PC-9 (cell line): ENCODE data around the gene TMEM207. TPM values are rescaled to one million over a fixed set of nuclear protein-coding genes. Genes with fewer than 3 reads are reported as not detected.

Experiments used
- BruUV-seq: library from RNA; stranded (reverse); fragments of 400-500 nt; replicated peaks from 2 replicates; lab custom pipeline; 2021; lab: Mats Ljungman, UMichigan
- CTCF ChIA-PET: fragments of 300-600 bp; sonication (Branson Sonifier 250); formaldehyde crosslinking; loops from one replicate; lab custom pipeline; 2022; ENCODE audit warnings: antibody characterized with exemption; lab: Charles Lee
- POLR2A ChIA-PET: fragments of 300-600 bp; sonication (Branson Sonifier 250); formaldehyde crosslinking; loops from one replicate; lab custom pipeline; 2022; ENCODE audit warnings: antibody characterized with exemption; ENCODE audit not compliant: unreplicated experiment; lab: Charles Lee
- DNase-seq, 2 experiments: peaks; one replicate each; pipeline versions ENCODE4 v3.0.0 to v3.0.0-alpha.2; 2015 to 2022; ENCODE audit warnings: mixed read lengths in 1 of 2
- H2AFZ ChIP-seq: fragments of 200-600 bp; sonication (generic); 2 replicates; pipeline ENCODE4 v1.8.1; 2017; ENCODE audit warnings: antibody characterized with exemption
- H3F3A ChIP-seq: fragments of 200-600 bp; sonication (generic); 2 replicates; pipeline ENCODE4 v1.8.1; 2017; ENCODE audit warnings: antibody characterized with exemption, mild to moderate bottlenecking, low read depth; ENCODE audit not compliant: insufficient read depth
- H3K27ac ChIP-seq: fragments of 200-600 bp; sonication (generic); 2 replicates; pipeline ENCODE4 v1.6.1; 2016; ENCODE audit warnings: mixed run types
- H3K27me3 ChIP-seq: fragments of 200-600 bp; sonication (generic); 2 replicates; pipeline ENCODE4 v1.6.1; 2016; ENCODE audit warnings: low read depth, mixed run types; ENCODE audit not compliant: insufficient read depth
- H3K36me3 ChIP-seq: fragments of 200-600 bp; sonication (generic); 2 replicates; pipeline ENCODE4 v1.6.1; 2016; ENCODE audit warnings: low read depth, mixed run types
- H3K4me1 ChIP-seq: fragments of 200-600 bp; sonication (generic); replicated peaks from 2 replicates; pipeline ENCODE4 v1.6.1; 2016; ENCODE audit warnings: mixed run types; ENCODE audit not compliant: insufficient read depth
- H3K4me2 ChIP-seq: fragments of 200-600 bp; sonication (generic); 2 replicates; pipeline ENCODE4 v1.6.1; 2017; ENCODE audit warnings: mixed run types
- H3K4me3 ChIP-seq: fragments of 200-600 bp; sonication (generic); 2 replicates; pipeline ENCODE4 v1.6.1; 2016; ENCODE audit warnings: mixed run types
- H3K79me2 ChIP-seq: fragments of 200-600 bp; sonication (generic); 2 replicates; pipeline ENCODE4 v1.6.1; 2017; ENCODE audit warnings: low read depth, mixed run types
- H3K9me2 ChIP-seq: fragments of 200-600 bp; sonication (generic); 2 replicates; pipeline ENCODE4 v1.8.1; 2017; ENCODE audit warnings: mild to moderate bottlenecking; ENCODE audit not compliant: insufficient read depth
- H3K9me3 ChIP-seq: fragments of 200-600 bp; sonication (generic); 2 replicates; pipeline ENCODE4 v1.8.1; 2016; ENCODE audit warnings: low read depth; ENCODE audit not compliant: insufficient read depth
- H4K20me1 ChIP-seq: fragments of 200-600 bp; sonication (generic); 2 replicates; pipeline ENCODE4 v1.8.1; 2017; ENCODE audit not compliant: insufficient read depth
- EZH2 ChIP-seq: fragments of 200-600 bp; sonication (generic); IDR thresholded peaks from 2 replicates; pipeline ENCODE4 v1.8.0; 2017; ENCODE audit warnings: antibody characterized with exemption, low read depth
- intact Hi-C: fragments of 100-400 bp; cut with micrococcal nuclease; formaldehyde crosslinking; loops from one replicate; pipeline ENCODE4 v1.10.0; 2022; ENCODE audit not compliant: unreplicated experiment
- total RNA-seq: library from RNA; stranded (reverse); gene quantifications from 2 replicates; pipeline ENCODE4 v1.2.3, GENCODE V29; 2021
- TF ChIP-seq, protein P1 (sequence below): fragments of 200-600 bp; sonication (generic); conservative IDR thresholded peaks from 2 replicates; pipeline ENCODE4 v1.6.1; 2017; ENCODE audit warnings: mixed run types, antibody characterized with exemption, mild to moderate bottlenecking, moderate library complexity

TMEM207 gene
- total RNA-seq, 1 experiment from 2014 or later, result not detected

DNA sequence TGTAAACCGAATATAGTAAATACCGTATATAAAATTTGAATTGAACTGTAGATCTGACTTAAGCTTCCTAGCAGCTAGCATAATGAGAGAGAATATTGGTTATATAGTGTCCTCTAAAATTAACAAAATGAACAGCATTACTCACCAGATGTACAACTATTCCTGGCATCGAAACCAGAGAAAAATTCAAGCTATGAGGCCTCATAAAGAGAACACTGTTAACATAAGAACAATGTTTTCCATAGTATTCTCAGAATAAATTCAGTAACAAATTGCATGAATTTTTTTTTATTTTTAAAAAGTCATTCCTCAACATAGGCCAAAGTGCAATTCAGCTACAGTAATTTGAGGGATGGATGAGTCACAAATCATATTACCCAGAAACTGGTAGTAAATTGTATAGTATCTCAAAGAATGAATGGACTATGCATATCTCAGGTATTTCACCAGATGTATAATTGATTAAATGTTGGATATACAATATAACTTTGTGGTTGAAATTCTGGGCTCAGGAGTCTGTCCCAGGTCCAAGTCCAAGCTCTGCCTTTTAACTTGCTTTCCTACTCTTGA lies 5.0 kb downstream of the TMEM207 start:
- no TSS peak for BruUV-seq
- Histone ChIP-seq H3K4me1 (peaks cover 17% of the 10 kb centered on the region), H3K4me2 (no peak overlapping the region), H4K20me1 (no peaks in the 10 kb centered on the region), H3K4me3 (no peak overlapping the region), H3K27ac (no peak overlapping the region), H3K9me2 (no peaks in the 10 kb centered on the region), H3K9me3 (peaks cover 6% of the 10 kb centered on the region; the same call in 1 of the 2 replicates), H3K27me3 (no peaks in the 10 kb centered on the region), H3F3A (no peaks in the 10 kb centered on the region), H2AFZ (no peak overlapping the region), H3K36me3 (no peaks in the 10 kb centered on the region), H3K79me2 (no peaks in the 10 kb centered on the region)
- ChIA-PET CTCF (no interaction called here), POLR2A (interaction anchor here (0.5 to 0.6 kb wide), 2 partner anchors 122 to 391 kb away, joined by 3 read pairs; no protein-coding TSS in a partner anchor)
- TF ChIP-seq, protein P1, sequence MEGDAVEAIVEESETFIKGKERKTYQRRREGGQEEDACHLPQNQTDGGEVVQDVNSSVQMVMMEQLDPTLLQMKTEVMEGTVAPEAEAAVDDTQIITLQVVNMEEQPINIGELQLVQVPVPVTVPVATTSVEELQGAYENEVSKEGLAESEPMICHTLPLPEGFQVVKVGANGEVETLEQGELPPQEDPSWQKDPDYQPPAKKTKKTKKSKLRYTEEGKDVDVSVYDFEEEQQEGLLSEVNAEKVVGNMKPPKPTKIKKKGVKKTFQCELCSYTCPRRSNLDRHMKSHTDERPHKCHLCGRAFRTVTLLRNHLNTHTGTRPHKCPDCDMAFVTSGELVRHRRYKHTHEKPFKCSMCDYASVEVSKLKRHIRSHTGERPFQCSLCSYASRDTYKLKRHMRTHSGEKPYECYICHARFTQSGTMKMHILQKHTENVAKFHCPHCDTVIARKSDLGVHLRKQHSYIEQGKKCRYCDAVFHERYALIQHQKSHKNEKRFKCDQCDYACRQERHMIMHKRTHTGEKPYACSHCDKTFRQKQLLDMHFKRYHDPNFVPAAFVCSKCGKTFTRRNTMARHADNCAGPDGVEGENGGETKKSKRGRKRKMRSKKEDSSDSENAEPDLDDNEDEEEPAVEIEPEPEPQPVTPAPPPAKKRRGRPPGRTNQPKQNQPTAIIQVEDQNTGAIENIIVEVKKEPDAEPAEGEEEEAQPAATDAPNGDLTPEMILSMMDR, result no peak
- no peak for TF ChIP-seq EZH2
- no peak for DNase-seq
- intact Hi-C loops, result loop anchor here (5.0 to 10.0 kb wide), 4 partner anchors 217 to 610 kb away; no protein-coding TSS in a partner anchor

DNA sequence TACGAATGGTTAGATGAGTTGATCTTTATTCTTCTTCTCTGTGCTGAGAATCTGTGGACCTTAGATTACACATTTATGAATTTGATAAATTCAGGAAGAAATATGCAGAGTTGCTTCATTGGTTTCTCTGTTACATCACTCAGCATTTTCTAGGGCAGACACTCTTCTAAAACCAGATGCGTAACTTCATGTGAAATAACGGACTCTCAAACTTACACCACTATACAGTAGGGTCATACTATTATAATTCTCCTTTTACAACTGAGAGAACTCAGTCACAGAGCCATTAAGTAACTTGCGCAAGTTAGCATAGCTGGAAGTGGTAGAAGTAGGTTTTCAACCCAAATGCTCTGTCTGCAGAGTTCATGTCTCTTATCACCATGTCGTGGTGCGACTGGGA lies 5.7 kb downstream of the TMEM207 start:
- Histone ChIP-seq H3K79me2 (no peaks in the 10 kb centered on the region), H3K9me2 (no peaks in the 10 kb centered on the region), H3K4me2 (no peak overlapping the region), H2AFZ (no peak overlapping the region), H3K27ac (no peak overlapping the region), H3K27me3 (no peaks in the 10 kb centered on the region), H3K36me3 (no peaks in the 10 kb centered on the region), H3K4me3 (no peak overlapping the region), H3K9me3 (peaks cover 6% of the 10 kb centered on the region; the same call in 1 of the 2 replicates), H3K4me1 (peaks cover 17% of the 10 kb centered on the region), H3F3A (no peaks in the 10 kb centered on the region), H4K20me1 (no peaks in the 10 kb centered on the region)
- no peak for DNase-seq
- no peak for TF ChIP-seq EZH2
- TF ChIP-seq, protein P1, result no peak
- BruUV-seq, result no TSS peak
- intact Hi-C loops, result loop anchor here (5.0 to 10.0 kb wide), 4 partner anchors 217 to 611 kb away; no protein-coding TSS in a partner anchor
- ChIA-PET CTCF (no interaction called here), POLR2A (no interaction called here)

DNA sequence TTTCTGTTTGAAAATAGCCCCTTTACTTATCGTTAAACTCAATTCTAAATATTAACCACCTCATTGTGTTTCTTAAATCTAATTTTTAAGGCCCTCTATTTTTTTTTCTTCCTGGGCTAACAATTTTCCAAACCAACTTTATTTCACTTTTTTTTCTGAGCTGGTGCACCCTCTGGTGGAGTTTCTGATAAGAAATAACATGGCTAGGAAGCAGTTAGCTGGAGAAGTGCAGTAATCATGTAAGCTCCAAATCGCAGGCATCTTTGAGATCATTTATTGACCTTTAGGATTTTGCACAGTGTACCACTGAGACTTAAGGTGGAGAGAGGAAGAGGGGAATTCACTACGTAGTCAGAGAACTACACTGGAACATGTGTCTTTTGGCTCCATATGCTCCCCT lies 6.4 kb downstream of the TMEM207 start:
- intact Hi-C loops, result loop anchor here (2.0 to 10.0 kb wide), 5 partner anchors 18 to 612 kb away; no protein-coding TSS in a partner anchor

More for the DNA sequence above, 6.4 kb downstream of the TMEM207 start:
- no peaks in the 10 kb centered on the region for H4K20me1 ChIP-seq
- H3K79me2 ChIP-seq, result no peaks in the 10 kb centered on the region
- no peaks in the 10 kb centered on the region for H3K9me2 ChIP-seq
- no peak overlapping the region for H3K4me2 ChIP-seq
- no peak overlapping the region for H3K27ac ChIP-seq
- CTCF ChIA-PET, result interaction anchor here (0.6 to 0.9 kb wide), 6 partner anchors 21 to 480 kb away, joined by 3 to 6 read pairs (median 4); no protein-coding TSS in a partner anchor
- no TSS peak for BruUV-seq
- no peak for DNase-seq
- no peaks in the 10 kb centered on the region for H3K36me3 ChIP-seq
- TF ChIP-seq EZH2, result no peak
- TF ChIP-seq, protein P1, result peak; percentile 72
- no peak overlapping the region for H2AFZ ChIP-seq
- H3K27me3 ChIP-seq, result no peaks in the 10 kb centered on the region
- H3F3A ChIP-seq, result no peaks in the 10 kb centered on the region
- POLR2A ChIA-PET, result no interaction called here
- H3K4me3 ChIP-seq, result no peak overlapping the region
- peaks cover 3% of the 10 kb centered on the region; the same call in 1 of the 2 replicates for H3K9me3 ChIP-seq
- H3K4me1 ChIP-seq, result peaks cover 17% of the 10 kb centered on the region
